Measurements from ENCODE around the gene MYLK4. TPM values are rescaled to one million over a fixed set of nuclear protein-coding genes. Genes with fewer than 3 reads are reported as not detected.

MYLK4 gene
- 0.10 to 0.18 TPM (median 0.14 TPM) in 5 replicates for total RNA-seq (2022; extraction: Qiagen RNA extraction)

GRCh38 chr6:2750832-2751231 lies at the start of gene MYLK4:
MYLK4 (minus strand) TSS chr6:2750922; CDS start chr6:2749294, 1,628 bp downstream.

DNA sequence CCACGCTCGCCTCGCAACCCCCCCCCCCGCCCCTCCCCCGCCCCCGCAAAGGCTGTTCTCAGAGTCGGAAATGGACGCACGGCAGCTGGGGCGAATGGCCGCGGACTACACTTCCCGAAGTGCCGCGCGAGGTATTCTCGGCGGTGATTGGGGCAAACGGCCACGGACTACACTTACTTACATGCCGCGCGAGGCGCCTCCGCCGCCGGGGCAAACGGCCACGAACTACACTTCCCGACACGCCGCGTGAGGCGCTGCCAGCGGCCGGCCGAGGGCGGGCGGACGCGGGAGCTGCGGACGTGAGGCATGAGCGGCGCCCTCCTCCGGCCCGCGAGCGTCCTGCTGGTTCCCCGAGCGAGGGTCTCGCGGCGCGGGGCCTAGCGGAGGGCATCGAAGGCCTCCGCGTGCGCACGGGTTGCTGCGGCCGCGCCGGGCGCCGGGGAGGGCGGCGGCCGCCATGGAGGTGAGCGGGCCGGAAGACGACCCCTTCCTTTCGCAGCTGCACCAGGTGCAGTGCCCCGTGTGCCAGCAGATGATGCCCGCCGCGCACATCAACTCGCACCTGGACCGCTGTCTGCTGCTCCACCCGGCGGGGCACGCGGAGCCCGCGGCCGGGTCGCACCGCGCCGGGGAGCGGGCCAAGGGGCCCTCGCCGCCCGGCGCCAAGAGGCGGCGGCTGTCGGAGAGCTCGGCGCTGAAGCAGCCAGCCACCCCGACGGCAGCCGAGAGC lies 14.6 kb upstream of the MYLK4 start, which contains the start of gene WRNIP1:
TSS of gene WRNIP1 (plus strand) at position 228 of the 730 bp plus-strand sequence. CDS start at position 458, 230 bp downstream.

Other genes starting within 250 kb of the MYLK4 start
- gene WRNIP1, start 14.5 kb upstream of the MYLK4 start, total RNA-seq (2022; extraction: Qiagen RNA extraction): 34.2 to 36.0 TPM (median 34.8 TPM) in 5 replicates
- 43.4 to 52.2 TPM (median 49.1 TPM) in 5 replicates for gene SERPINB1, start 90.9 kb upstream of the MYLK4 start, total RNA-seq (2022; extraction: Qiagen RNA extraction)
- gene SERPINB9, start 152.4 kb upstream of the MYLK4 start, total RNA-seq (2022; extraction: Qiagen RNA extraction): 6.1 to 10.4 TPM (median 8.7 TPM) in 5 replicates
- gene SERPINB6, start 220.6 kb upstream of the MYLK4 start, total RNA-seq (2022; extraction: Qiagen RNA extraction): 130 to 138 TPM (median 133 TPM) in 5 replicates
- 53.6 to 79.2 TPM (median 69.5 TPM) in 5 replicates for gene NQO2, start 249.0 kb upstream of the MYLK4 start, total RNA-seq (2022; extraction: Qiagen RNA extraction)